ENCODE data around the gene GALNT5.

The GALNT5 gene

DNA sequence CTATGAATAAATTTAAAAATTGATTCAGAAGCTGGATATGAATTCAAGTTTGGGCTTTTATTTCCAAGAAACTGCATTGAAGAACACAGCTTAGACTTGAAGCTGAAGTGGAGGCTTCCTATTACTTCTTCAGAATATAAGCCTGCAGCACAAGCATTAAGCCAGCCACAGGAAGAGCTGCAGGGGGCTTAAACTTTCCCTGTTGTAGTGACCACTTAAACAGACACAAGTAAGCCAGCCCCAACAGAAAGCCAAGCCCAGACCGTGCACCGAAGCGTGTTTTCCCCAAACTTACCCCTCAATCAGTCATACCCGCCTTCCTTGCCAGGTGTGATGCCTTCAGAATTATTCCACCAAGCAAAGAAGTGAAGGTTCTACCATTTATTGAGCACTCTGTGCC is 39.5 kb downstream of the GALNT5 start:
- no peak for TF ChIP-seq CTCF (conservative IDR thresholded peaks at IDR 0.05; ENCODE audit: low read depth, low read length)

DNA sequence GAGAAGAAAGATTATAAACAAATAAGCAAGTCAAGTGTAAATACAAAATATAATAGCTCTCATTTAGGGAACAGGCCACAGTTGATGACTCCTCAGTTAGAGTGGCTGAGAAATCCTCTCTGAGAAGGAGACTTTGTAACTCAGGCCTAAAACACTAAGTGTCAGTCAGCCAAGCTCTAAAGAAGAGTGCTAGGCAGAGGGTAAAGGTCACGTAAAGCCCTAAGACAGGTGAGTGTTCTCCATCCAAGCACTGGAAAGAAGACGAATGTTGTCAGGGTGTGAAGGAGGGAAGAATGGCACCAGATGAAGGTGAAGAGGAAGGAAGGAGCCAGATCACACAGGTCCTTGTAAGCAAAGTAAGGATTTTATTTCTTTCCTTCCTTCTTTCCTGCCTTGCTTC is 43.8 kb downstream of the GALNT5 start:
- no peak overlapping the region for H3K4me3 ChIP-seq (ENCODE audit: low read depth, low read length)
- no peak for DNase-seq (ENCODE audit: low read depth)
- TF ChIP-seq CTCF (conservative IDR thresholded peaks at IDR 0.05; ENCODE audit: low read depth, low read length) = no peak

More for the DNA sequence above, 39.5 kb downstream of the GALNT5 start:
- DNase-seq (ENCODE audit: low read depth) = no peak
- no peak overlapping the region for H3K4me3 ChIP-seq (ENCODE audit: low read depth, low read length)

GRCh38 chr2:157302492-157303099 is 45.1 kb downstream of the GALNT5 start:
- TF ChIP-seq CTCF (conservative IDR thresholded peaks at IDR 0.05; ENCODE audit: low read depth, low read length) = peak; percentile 82
- no peak overlapping the region for H3K4me3 ChIP-seq (ENCODE audit: low read depth, low read length)
- DNase-seq (ENCODE audit: low read depth) = peak; percentile 66

- no peak for TF ChIP-seq CTCF (conservative IDR thresholded peaks at IDR 0.05; ENCODE audit: low read depth, low read length)
- H3K4me3 ChIP-seq (ENCODE audit: low read depth, low read length) = no peak overlapping the region
- no peak for DNase-seq (ENCODE audit: low read depth)
Observed at GRCh38 chr2:157303612-157304011, 46.1 kb downstream of the GALNT5 start.

- no peak for TF ChIP-seq CTCF (conservative IDR thresholded peaks at IDR 0.05; ENCODE audit: low read depth, low read length)
- DNase-seq (ENCODE audit: low read depth) = peak; percentile 13
- no peak overlapping the region for H3K4me3 ChIP-seq (ENCODE audit: low read depth, low read length)
Observed at GRCh38 chr2:157304811-157305722, 47.6 kb downstream of the GALNT5 start.

DNA sequence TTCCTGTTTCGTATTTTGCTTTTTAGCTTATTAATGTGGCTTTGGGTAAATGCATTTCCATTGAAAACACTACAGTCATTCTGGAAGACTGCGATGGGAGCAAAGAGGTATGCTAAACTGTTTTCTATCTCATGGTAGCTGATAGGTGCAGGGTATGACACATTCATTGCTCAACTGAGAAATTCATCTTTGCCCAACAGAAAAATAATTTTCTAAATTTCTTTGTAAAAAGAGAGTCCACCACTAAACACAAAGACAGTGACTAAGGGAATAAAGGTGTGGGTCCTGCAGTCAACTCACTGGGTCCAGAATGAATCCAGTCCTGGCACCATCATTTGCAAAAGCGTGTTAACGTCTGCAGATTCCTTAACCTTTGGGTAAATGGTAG is 48.2 kb downstream of the GALNT5 start:
- TF ChIP-seq CTCF (conservative IDR thresholded peaks at IDR 0.05; ENCODE audit: low read depth, low read length) = no peak
- no peak for DNase-seq (ENCODE audit: low read depth)
- H3K4me3 ChIP-seq (ENCODE audit: low read depth, low read length) = no peak overlapping the region
